Glomerular visceral epithelial cell (primary cell): ENCODE data around the gene PRICKLE4.

Experiments
- DNase-seq: peaks from one replicate; pipeline ENCODE4 v3.0.0-alpha.2; 2016; ENCODE audit errors: extremely low spot score

Gene PRICKLE4

GRCh38 chr6:41780551-41781365 lies at the start of gene PRICKLE4:
Gene PRICKLE4, plus strand, starts transcription at chr6:41780782. Its CDS starts 2,692 bp downstream, at chr6:41783474.
- DNase-seq, result peak; percentile 38

GRCh38 chr6:41731561-41732086 lies 49.0 kb upstream of the PRICKLE4 start:
- DNase-seq, result no peak

GRCh38 chr6:41732149-41732548 lies 48.4 kb upstream of the PRICKLE4 start:
- no peak for DNase-seq

- DNase-seq, result peak; percentile 72
These were observed 47.8 kb upstream of the PRICKLE4 start for GRCh38 chr6:41732591-41733359.

- DNase-seq, result no peak
These were observed 47.2 kb upstream of the PRICKLE4 start for GRCh38 chr6:41733360-41733706.

GRCh38 chr6:41733707-41734665 lies 46.6 kb upstream of the PRICKLE4 start:
- DNase-seq, result peak; percentile 85

GRCh38 chr6:41734666-41735426 lies 45.7 kb upstream of the PRICKLE4 start:
- peak; percentile 83 for DNase-seq

GRCh38 chr6:41735427-41736185 lies 45.0 kb upstream of the PRICKLE4 start, which contains the start of gene TFEB:
Gene TFEB, minus strand, starts transcription at chr6:41735608. Its CDS starts 44,395 bp downstream, at chr6:41691213.
- DNase-seq, result peak; percentile 89

GRCh38 chr6:41736186-41736733 lies 44.3 kb upstream of the PRICKLE4 start:
- DNase-seq, result no peak

- DNase-seq, result no peak
These were observed 43.6 kb upstream of the PRICKLE4 start for GRCh38 chr6:41736800-41737555.

- no peak for DNase-seq
These were observed 42.9 kb upstream of the PRICKLE4 start for GRCh38 chr6:41737591-41738130.

GRCh38 chr6:41739041-41739440 lies 41.5 kb upstream of the PRICKLE4 start:
- DNase-seq, result no peak

- DNase-seq, result no peak
These were observed 40.0 kb upstream of the PRICKLE4 start for GRCh38 chr6:41740366-41741162.

- no peak for DNase-seq
These were observed 38.7 kb upstream of the PRICKLE4 start for GRCh38 chr6:41741625-41742490.

- no peak for DNase-seq
These were observed 37.0 kb upstream of the PRICKLE4 start for GRCh38 chr6:41743406-41744235.

- DNase-seq, result no peak
These were observed 36.3 kb upstream of the PRICKLE4 start for GRCh38 chr6:41744236-41744787.
